Smooth muscle cell (in vitro differentiated cells): ENCODE data around the gene KLK1. TPM values are rescaled to one million over a fixed set of nuclear protein-coding genes. Genes with fewer than 3 reads are reported as not detected.

Experiments used
- DNase-seq: peaks from one replicate; lab custom pipeline; 2025; ENCODE audit not compliant: unreplicated experiment; lab: John Stamatoyannopoulos, UW
- H2AFZ ChIP-seq: fragments of 200-600 bp; sonication (generic); 2 replicates; pipeline ENCODE4 v1.6.0; 2016; ENCODE audit warnings: antibody characterized with exemption, low read depth, mild to moderate bottlenecking
- H3F3A ChIP-seq: fragments of 200-600 bp; sonication (generic); 2 replicates; pipeline ENCODE4 v1.6.0; 2017; ENCODE audit warnings: antibody characterized with exemption, low read depth
- H3K27ac ChIP-seq: fragments of 200-600 bp; sonication (generic); 2 replicates; pipeline ENCODE4 v1.5.1; 2016; ENCODE audit warnings: low read depth, mild to moderate bottlenecking
- H3K27me3 ChIP-seq: fragments of 200-600 bp; sonication (generic); 2 replicates; pipeline ENCODE4 v1.6.1; 2016; ENCODE audit warnings: low read depth, mild to moderate bottlenecking
- H3K36me3 ChIP-seq: fragments of 200-600 bp; sonication (generic); 2 replicates; pipeline ENCODE4 v1.5.1; 2016; ENCODE audit warnings: low read depth
- H3K4me1 ChIP-seq: fragments of 200-600 bp; sonication (generic); 2 replicates; pipeline ENCODE4 v1.5.1; 2016; ENCODE audit warnings: low read depth
- H3K4me2 ChIP-seq: fragments of 200-600 bp; sonication (generic); 2 replicates; pipeline ENCODE4 v1.6.0; 2016; ENCODE audit warnings: mild to moderate bottlenecking
- H3K4me3 ChIP-seq: fragments of 200-600 bp; sonication (generic); 2 replicates; pipeline ENCODE4 v1.5.1; 2016; ENCODE audit warnings: mild to moderate bottlenecking
- H3K79me2 ChIP-seq: fragments of 200-600 bp; sonication (generic); 2 replicates; pipeline ENCODE4 v1.6.0; 2016; ENCODE audit warnings: low read depth, mild to moderate bottlenecking
- H3K9ac ChIP-seq: fragments of 200-600 bp; sonication (generic); 2 replicates; pipeline ENCODE4 v1.6.0; 2016; ENCODE audit warnings: low read depth
- H3K9me3 ChIP-seq: fragments of 200-600 bp; sonication (generic); replicated peaks from 2 replicates; pipeline ENCODE4 v1.5.1; 2016; ENCODE audit warnings: low read depth
- H4K20me1 ChIP-seq: fragments of 200-600 bp; sonication (generic); 2 replicates; pipeline ENCODE4 v1.6.0; 2016; ENCODE audit warnings: low read depth
- WGBS: methylation state at CpG from one replicate; pipeline ENCODE4 v1.1.7; 2016; ENCODE audit warnings: low lambda C conversion rate; 5-methylcytosine and 5-hydroxymethylcytosine counted together
- polyA plus RNA-seq: library from polyadenylated mRNA; unstranded; fragments of >200 nt; fragmentation: Nextera tagmentation; extraction: Ambion mirVana; gene quantifications from 2 replicates; pipeline ENCODE4 v1.2.1, GENCODE V29; 2016
- total RNA-seq: library from RNA; depleted of rRNA; stranded (reverse); fragments of >200 nt; gene quantifications from 2 replicates; pipeline ENCODE4 v1.2.3, GENCODE V29; 2014
- TF ChIP-seq, protein P1 (sequence below): fragments of 200-600 bp; sonication (generic); IDR thresholded peaks from 2 replicates; pipeline ENCODE4 v1.5.1; 2017; ENCODE audit warnings: borderline replicate concordance, mild to moderate bottlenecking, antibody characterized with exemption; ENCODE audit not compliant: insufficient read depth, poor library complexity, severe bottlenecking

The KLK1 gene
- total and polyA plus RNA-seq, 2 experiments from 2014 or later: 0.85 TPM; not detected in 1

DNA sequence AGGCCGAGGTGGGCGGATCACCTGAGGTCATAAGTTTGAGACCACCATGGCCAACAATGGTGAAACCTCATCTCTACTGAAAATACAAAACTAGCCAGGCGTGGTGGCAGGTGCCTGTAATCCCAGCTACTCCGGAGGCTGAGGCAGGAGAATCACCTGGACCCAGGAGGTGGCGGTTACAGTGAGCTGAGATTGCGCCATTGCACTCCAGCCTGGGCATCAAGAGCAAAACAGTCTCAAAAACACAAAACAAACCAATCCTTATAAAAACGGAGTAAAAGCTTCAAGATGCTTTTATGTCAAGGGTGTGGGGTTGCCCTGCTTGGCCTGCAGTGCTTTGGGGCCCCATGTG lies 26.2 kb downstream of the KLK1 start:
- peaks cover 53% of the 10 kb centered on the region for H4K20me1 ChIP-seq
- no peak for DNase-seq
- WGBS: 96% methylated on average over 7 of the region's 7 CpGs
- H3K9me3 ChIP-seq: no peaks in the 10 kb centered on the region
- H3K9ac ChIP-seq: no peak overlapping the region
- no peaks in the 10 kb centered on the region for H3K36me3 ChIP-seq
- TF ChIP-seq, protein P1, sequence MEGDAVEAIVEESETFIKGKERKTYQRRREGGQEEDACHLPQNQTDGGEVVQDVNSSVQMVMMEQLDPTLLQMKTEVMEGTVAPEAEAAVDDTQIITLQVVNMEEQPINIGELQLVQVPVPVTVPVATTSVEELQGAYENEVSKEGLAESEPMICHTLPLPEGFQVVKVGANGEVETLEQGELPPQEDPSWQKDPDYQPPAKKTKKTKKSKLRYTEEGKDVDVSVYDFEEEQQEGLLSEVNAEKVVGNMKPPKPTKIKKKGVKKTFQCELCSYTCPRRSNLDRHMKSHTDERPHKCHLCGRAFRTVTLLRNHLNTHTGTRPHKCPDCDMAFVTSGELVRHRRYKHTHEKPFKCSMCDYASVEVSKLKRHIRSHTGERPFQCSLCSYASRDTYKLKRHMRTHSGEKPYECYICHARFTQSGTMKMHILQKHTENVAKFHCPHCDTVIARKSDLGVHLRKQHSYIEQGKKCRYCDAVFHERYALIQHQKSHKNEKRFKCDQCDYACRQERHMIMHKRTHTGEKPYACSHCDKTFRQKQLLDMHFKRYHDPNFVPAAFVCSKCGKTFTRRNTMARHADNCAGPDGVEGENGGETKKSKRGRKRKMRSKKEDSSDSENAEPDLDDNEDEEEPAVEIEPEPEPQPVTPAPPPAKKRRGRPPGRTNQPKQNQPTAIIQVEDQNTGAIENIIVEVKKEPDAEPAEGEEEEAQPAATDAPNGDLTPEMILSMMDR: no peak
- H3K4me2 ChIP-seq: no peak overlapping the region
- H2AFZ ChIP-seq: no peak overlapping the region
- no peaks in the 10 kb centered on the region for H3K27me3 ChIP-seq
- H3K4me3 ChIP-seq: no peak overlapping the region
- H3K27ac ChIP-seq: no peak overlapping the region
- H3K79me2 ChIP-seq: peaks cover 8% of the 10 kb centered on the region
- peaks cover 3% of the 10 kb centered on the region for H3K4me1 ChIP-seq
- no peaks in the 10 kb centered on the region for H3F3A ChIP-seq

DNA sequence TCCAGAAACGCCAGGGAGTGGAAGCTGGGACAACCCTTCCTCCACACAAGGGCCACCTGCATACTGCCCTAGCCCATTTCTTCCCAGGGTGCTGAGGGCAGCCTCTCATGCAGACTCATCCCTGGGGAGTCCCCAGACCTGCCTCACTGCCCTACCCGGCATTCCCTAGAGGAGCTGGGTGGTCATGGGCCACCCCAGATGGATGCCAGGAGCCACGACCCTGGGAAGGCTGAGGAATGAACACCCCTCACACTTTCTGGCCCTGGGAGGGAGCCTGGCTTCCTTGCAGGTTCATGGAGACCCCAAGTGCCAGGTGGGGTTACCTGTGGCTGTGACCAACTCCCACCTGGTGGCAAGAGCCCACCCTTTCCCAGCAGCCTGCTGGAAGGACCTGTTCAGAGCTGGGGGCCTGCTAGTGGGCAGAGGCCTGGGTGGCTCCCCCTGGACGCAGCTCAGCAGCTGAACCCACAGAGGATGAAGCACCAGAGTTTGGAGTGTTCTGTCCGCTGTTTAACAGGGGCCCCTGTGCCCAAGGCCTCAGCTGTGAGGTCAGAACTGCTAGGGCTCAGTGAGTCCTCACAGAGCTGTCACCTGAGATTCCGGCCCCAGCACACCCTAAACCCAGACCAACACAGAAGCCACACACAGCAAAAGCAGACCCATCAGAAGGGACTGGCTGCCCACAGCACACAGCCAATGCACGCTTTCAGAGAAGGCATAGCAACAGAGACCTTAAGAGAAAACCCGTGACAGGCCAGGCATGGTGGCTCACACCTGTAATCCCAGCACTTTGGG lies 26.8 kb downstream of the KLK1 start:
- no peaks in the 10 kb centered on the region for H3K27me3 ChIP-seq
- no peak overlapping the region for H3K9ac ChIP-seq
- DNase-seq: no peak
- H3K4me1 ChIP-seq: no peaks in the 10 kb centered on the region
- TF ChIP-seq, protein P1: no peak
- no peaks in the 10 kb centered on the region for H3K36me3 ChIP-seq
- H3K79me2 ChIP-seq: peaks cover 2% of the 10 kb centered on the region
- no peaks in the 10 kb centered on the region for H3K9me3 ChIP-seq
- 98% methylated on average over 8 of the region's 8 CpGs for WGBS
- H3K4me3 ChIP-seq: no peak overlapping the region
- no peak overlapping the region for H2AFZ ChIP-seq
- no peak overlapping the region for H3K27ac ChIP-seq
- no peak overlapping the region for H3K4me2 ChIP-seq
- peaks cover 47% of the 10 kb centered on the region for H4K20me1 ChIP-seq
- no peaks in the 10 kb centered on the region for H3F3A ChIP-seq

DNA sequence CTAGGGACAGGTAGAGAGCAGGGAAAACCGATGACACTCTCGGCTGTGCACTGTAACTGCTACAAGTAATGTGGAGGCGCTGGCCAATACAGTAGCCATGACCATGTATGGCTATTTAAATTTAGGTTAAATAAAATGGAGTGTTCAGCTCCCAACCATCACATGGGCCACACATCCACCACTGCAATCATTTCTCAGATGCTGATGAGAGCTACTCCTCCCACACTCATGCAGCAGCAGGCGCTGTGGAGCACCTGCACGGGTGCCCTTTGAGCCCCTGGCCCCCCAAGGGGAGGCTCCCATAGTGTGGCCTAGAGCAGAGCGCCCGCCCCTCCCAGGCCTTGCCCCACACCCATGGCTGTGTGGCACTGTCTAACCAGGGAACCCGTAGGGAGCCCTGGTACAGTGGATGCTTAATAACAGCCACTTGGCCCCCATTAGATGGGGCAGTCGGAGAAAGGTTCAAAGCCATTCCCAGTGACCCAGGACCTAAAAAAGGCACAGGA lies 27.4 kb downstream of the KLK1 start:
- Histone ChIP-seq H4K20me1 (peaks cover 45% of the 10 kb centered on the region), H3F3A (no peaks in the 10 kb centered on the region), H3K9me3 (no peaks in the 10 kb centered on the region), H3K79me2 (no peaks in the 10 kb centered on the region), H3K36me3 (no peaks in the 10 kb centered on the region), H3K9ac (no peak overlapping the region), H3K4me1 (no peaks in the 10 kb centered on the region), H3K27me3 (no peaks in the 10 kb centered on the region), H2AFZ (no peak overlapping the region), H3K27ac (no peak overlapping the region), H3K4me3 (no peak overlapping the region), H3K4me2 (no peak overlapping the region)
- 90% methylated on average over 9 of the region's 9 CpGs for WGBS
- TF ChIP-seq, protein P1: no peak
- no peak for DNase-seq

DNA sequence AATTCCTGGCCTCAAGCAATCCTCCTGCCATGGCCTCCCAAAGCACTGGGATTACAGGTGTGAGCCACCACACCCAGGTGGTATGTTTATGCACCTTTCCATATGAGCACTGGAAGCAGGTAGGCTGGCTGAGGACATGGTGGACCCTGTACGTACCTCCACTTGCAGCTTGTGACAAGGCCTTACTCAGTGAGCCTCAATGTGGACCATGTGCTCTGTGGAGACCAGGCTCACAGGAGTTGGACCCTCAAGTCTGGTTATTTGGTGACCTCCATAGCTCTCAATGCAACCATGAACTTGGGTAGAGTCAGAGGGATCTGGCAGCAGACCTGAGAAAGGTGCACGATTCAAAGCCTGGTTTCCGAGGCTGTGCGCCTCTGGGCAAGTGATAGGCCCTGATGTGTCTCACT lies 27.9 kb downstream of the KLK1 start:
- Histone ChIP-seq H3K4me3 (no peak overlapping the region), H3K9ac (no peak overlapping the region), H4K20me1 (peaks cover 45% of the 10 kb centered on the region), H3F3A (no peaks in the 10 kb centered on the region), H3K27me3 (no peaks in the 10 kb centered on the region), H3K9me3 (no peaks in the 10 kb centered on the region), H3K36me3 (no peaks in the 10 kb centered on the region), H3K27ac (no peak overlapping the region), H3K4me1 (no peaks in the 10 kb centered on the region), H3K4me2 (no peak overlapping the region), H3K79me2 (no peaks in the 10 kb centered on the region), H2AFZ (no peak overlapping the region)
- TF ChIP-seq, protein P1: no peak
- no peak for DNase-seq
- WGBS: 92% methylated on average over 4 of the region's 4 CpGs
